Pancreas (tissue), 10 donors: ENCODE data around the gene APPL2. TPM values are rescaled to one million over a fixed set of nuclear protein-coding genes. Genes with fewer than 3 reads are reported as not detected.

ENCODE experiments used
- ATAC-seq, 4 donors: fragments of 200-7000 bp; cut with Tn5 transposase; one replicate each; pipeline versions ENCODE4 v1.8.0 to v1.9.1; 2020; ENCODE audit warnings: mild to moderate bottlenecking in 4 of 4, moderate library complexity in 4 of 4
- DNase-seq, 6 donors: peaks; one replicate each; pipeline ENCODE4 v3.0.0-alpha.2; 2020
- FAIRE-seq: peaks from 2 replicates; lab custom pipeline; 2012; peaks lifted over from hg19 to GRCh38; lab: Jason Lieb, UNC
- H3K27ac ChIP-seq, 4 donors: fragments of 200-600 bp; sonication (generic); 1 replicate in 3 of 4; 2 replicates in 1 of 4; pipeline versions ENCODE4 v1.5.0 to v1.8.0; 2020
- H3K27me3 ChIP-seq, 4 donors: fragments of 200-600 bp; one replicate each; pipeline ENCODE4 v1.8.0; 2021
- H3K36me3 ChIP-seq, 3 donors: fragments of 200-600 bp; sonication (generic) in 1 of 3; one replicate each; pipeline versions ENCODE4 v1.5.0 to v1.8.0; 2020 to 2021
- H3K4me1 ChIP-seq, 3 donors: fragments of 200-600 bp; one replicate each; pipeline ENCODE4 v1.8.0; 2021
- H3K4me3 ChIP-seq, 4 donors: fragments of 200-600 bp; sonication (generic) in 2 of 4; one replicate each; pipeline versions ENCODE4 v1.5.0 to v1.8.0; 2020 to 2021
- H3K9me3 ChIP-seq, 4 donors: fragments of 200-600 bp; one replicate each; pipeline ENCODE4 v1.8.0; 2021
- WGBS, 2 donors: extraction: QIAGEN DNeasy Blood & Tissue Kit; methylation state at CpG; one replicate each; pipeline ENCODE4 v1.1.7; 2013; 5-methylcytosine and 5-hydroxymethylcytosine counted together
- intact Hi-C, 3 donors: fragments of 100-400 bp; cut with DNase I; formaldehyde crosslinking; loops; one replicate each; pipeline versions ENCODE4 v1.11.1 to v1.14.2; 2022
- polyA plus RNA-seq, 2 donors: library from polyadenylated mRNA; stranded (reverse); fragments of 200-250 nt; gene quantifications; one replicate each; pipeline ENCODE4 v1.2.3, GENCODE V29; 2013
- total RNA-seq, 6 donors: library from RNA; stranded (reverse); fragmentation: NEBNext Ultra II Directional in 4 of 6; extraction: Animal tissue kit (Norgen Biotek cat#: 25700) in 4 of 6; gene quantifications; one replicate each; pipeline versions ENCODE4 v1.2.1 to v1.2.4, GENCODE V29; 2021 to 2023
- TF ChIP-seq, protein P1 (sequence below), 4 donors: fragments of 200-600 bp; sonication (generic) in 3 of 4; IDR thresholded peaks; one replicate each; pipeline versions ENCODE4 v1.5.0 to v1.8.0; 2021; ENCODE audit warnings: antibody characterized with exemption in 4 of 4
- donor health status: healthy with polysubstance abuse.
- donor health status: DM: no; HTN: no; CAD: no; lungs with moderate emphysema.
- donor health status: DM: no; HTN: no; CAD: no.
- donor health status: control.
- donor health status: control.
- donor health status: Bipolar disorder and iron deficiency.
- donor health status: DM: yes; HTN: yes; CAD: no.
- donor health status: DM: no; HTN: no; CAD: no.
- donor health status: DM: no; HTN: no; CAD: no.
- donor health status: DM: yes; HTN: yes; CAD: no.

The APPL2 gene
- total and polyA plus RNA-seq, 8 donors: 9.7 to 33.4 (median 19.0) TPM

- TF ChIP-seq, protein P1, sequence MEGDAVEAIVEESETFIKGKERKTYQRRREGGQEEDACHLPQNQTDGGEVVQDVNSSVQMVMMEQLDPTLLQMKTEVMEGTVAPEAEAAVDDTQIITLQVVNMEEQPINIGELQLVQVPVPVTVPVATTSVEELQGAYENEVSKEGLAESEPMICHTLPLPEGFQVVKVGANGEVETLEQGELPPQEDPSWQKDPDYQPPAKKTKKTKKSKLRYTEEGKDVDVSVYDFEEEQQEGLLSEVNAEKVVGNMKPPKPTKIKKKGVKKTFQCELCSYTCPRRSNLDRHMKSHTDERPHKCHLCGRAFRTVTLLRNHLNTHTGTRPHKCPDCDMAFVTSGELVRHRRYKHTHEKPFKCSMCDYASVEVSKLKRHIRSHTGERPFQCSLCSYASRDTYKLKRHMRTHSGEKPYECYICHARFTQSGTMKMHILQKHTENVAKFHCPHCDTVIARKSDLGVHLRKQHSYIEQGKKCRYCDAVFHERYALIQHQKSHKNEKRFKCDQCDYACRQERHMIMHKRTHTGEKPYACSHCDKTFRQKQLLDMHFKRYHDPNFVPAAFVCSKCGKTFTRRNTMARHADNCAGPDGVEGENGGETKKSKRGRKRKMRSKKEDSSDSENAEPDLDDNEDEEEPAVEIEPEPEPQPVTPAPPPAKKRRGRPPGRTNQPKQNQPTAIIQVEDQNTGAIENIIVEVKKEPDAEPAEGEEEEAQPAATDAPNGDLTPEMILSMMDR (IDR thresholded peaks at IDR 0.05): no peak
- FAIRE-seq (no peak), ATAC-seq (no peak), DNase-seq (no peak)
- H3K9me3 ChIP-seq: no peaks in the 10 kb centered on the region
- H3K4me3 ChIP-seq: no peak overlapping the region
- peaks cover 0 to 35% (median 3%) of the 10 kb centered on the region in 3 donors for H3K36me3 ChIP-seq
- no peak overlapping the region for H3K27ac ChIP-seq
- no peaks in the 10 kb centered on the region for H3K4me1 ChIP-seq
- H3K27me3 ChIP-seq: no peaks in the 10 kb centered on the region
- WGBS, 2 donors: 89 to 90% methylated on average over 3 of the region's 3 CpGs
- intact Hi-C loops: no loop called here
These were observed 93.7 kb downstream of the APPL2 start for GRCh38 chr12:105142259-105142658.

DNA sequence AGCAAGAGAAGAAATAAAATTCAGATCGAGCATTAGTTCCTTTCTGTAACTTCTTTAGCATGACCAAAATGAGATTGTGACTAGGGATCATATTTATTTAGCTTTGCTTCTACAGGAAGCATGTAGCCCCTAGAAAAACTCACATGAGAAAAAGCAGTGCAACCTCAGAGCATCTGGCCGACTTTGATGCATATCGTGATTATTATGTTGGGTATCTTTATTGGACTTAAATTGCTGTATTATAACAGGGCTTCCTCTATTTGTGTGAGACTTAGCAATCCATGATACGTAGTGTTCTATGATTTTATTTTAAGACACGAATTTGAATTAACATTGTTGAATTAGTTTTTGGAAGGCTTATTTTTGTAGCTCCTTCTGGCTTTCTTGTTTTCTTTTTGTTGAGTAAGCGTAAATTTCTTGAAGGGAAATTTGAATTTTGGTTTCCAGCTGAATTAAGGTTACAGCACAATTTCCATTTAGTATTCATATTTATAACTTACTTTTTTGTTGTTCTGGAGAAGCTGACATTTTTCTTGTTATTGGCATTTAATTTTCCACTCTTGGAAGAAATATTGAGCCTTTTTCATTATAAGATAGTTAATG, 94.6 kb downstream of the APPL2 start:
- ATAC-seq: no peak
- Histone ChIP-seq H3K4me3 (no peak overlapping the region), H3K36me3 (peaks cover 0 to 27% (median 0%) of the 10 kb centered on the region in 3 donors), H3K9me3 (no peaks in the 10 kb centered on the region), H3K27me3 (no peaks in the 10 kb centered on the region), H3K4me1 (no peaks in the 10 kb centered on the region), H3K27ac (no peak overlapping the region)
- intact Hi-C loops: no loop called here
- FAIRE-seq: no peak
- no peak for DNase-seq
- TF ChIP-seq, protein P1 (IDR thresholded peaks at IDR 0.05): no peak
- WGBS, 2 donors: 83 to 85% methylated on average over 6 of the region's 6 CpGs

- Histone ChIP-seq H3K4me3 (no peak overlapping the region), H3K36me3 (peaks cover 0 to 23% (median 0%) of the 10 kb centered on the region in 3 donors), H3K27me3 (no peaks in the 10 kb centered on the region), H3K9me3 (no peaks in the 10 kb centered on the region), H3K4me1 (no peaks in the 10 kb centered on the region), H3K27ac (no peak overlapping the region)
- 71 to 78% methylated on average over 2 of the region's 2 CpGs for WGBS, 2 donors
- ATAC-seq (no peak), DNase-seq (no peak), FAIRE-seq (peak; percentile 41)
- intact Hi-C loops: no loop called here
- TF ChIP-seq, protein P1 (IDR thresholded peaks at IDR 0.05): no peak
These were observed 97.7 kb downstream of the APPL2 start for GRCh38 chr12:105138248-105138647.

Other genes with a start within 250 kb of the APPL2 start
- gene NOPCHAP1, start 249.9 kb downstream of the APPL2 start, total RNA-seq: 10 to 100 TPM; 12.9 to 21.5 (median 15.1) TPM
- gene NOPCHAP1, start 249.9 kb downstream of the APPL2 start, polyA plus RNA-seq: 1 to 10 TPM; 7.2 to 7.6 TPM
- 10 to 100 TPM; 32.2 to 90.9 (median 34.7) TPM for gene ALDH1L2, start 151.7 kb downstream of the APPL2 start, total RNA-seq
- gene ALDH1L2, start 151.7 kb downstream of the APPL2 start, polyA plus RNA-seq: 1 to 10 TPM; 6.0 TPM
- 10 to 100 TPM; 14.6 to 33.0 (median 19.1) TPM for gene WASHC4, start 128.4 kb downstream of the APPL2 start, total RNA-seq
- gene WASHC4, start 128.4 kb downstream of the APPL2 start, polyA plus RNA-seq: 10 to 100 TPM in 1 of 2 donors, 1 to 10 TPM in 1; 8.9 to 13.9 TPM
- gene C12orf75, start 94.5 kb upstream of the APPL2 start, total RNA-seq: 10 to 100 TPM; 20.2 to 68.1 (median 37.4) TPM
- 100 to 1,000 TPM in 1 of 2 donors, 10 to 100 TPM in 1; 48.5 to 104 TPM for gene C12orf75, start 94.5 kb upstream of the APPL2 start, polyA plus RNA-seq